ENCODE results near the gene GRAMD2A.

DNA sequence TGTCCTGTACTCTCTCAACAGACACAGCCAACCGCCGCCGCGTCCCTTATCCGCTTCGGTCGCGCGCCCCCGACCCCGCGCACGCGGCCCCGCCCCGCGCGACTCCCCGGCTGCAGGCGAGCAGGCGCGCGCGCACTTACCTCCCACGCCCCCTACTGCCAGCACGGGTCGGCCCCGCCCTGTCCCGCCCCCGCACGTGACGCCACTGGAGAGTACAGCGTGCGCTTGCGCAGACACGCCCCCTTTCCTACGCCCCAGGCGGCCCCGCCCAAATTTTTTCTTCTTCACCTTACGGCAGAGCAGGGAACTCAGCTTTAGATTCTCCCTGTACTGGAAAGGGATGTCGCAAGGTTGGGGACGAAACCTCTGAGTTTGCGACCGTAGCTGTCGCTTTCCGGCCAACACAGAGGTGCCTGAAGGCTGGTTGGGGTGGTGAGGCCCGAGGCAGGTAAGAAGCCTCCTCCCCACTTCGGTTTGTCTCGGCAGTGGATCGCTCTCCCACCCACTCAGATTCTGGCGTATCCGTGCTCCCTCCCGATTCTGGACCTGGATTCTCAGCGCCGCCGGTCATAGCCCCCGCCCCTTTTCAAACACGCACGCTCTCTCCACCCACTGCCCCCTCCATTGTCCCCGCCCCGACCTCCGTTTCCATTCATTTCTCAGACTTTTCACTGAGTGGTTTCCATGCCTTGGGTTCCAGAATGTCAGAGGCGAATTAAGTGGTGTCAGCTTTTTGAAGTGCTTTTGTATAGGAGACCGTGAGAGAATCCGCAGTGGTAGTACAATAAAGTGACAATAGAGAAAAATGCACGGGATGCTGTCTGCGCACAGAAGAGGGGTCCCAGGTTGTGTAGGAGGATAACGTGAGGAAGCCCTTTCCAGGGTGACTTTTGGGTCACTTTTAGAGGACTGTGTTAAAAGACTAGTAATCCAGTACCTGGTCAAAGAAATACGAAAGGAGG, 79.3 kb downstream of the GRAMD2A start, which contains the start of the genes MYO9A and SENP8:
- TF ChIP-seq EZH2 (IDR thresholded peaks at IDR 0.05; ENCODE audit: insufficient read depth, poor library complexity, severe bottlenecking) (no peak), EZH2phosphoT487 (IDR thresholded peaks at IDR 0.05; ENCODE audit: insufficient read depth, low read depth) (no peak)

Measured in GM23248 (cell line).